Osteocyte (in vitro differentiated cells): ENCODE measurements around the gene PA2G4. TPM values are rescaled to one million over a fixed set of nuclear protein-coding genes. Genes with fewer than 3 reads are reported as not detected.

Experiments
- DNase-seq: peaks from one replicate; pipeline ENCODE4 v3.0.0; 2021; ENCODE audit warnings: mixed read lengths; ENCODE audit not compliant: unreplicated experiment; ENCODE audit errors: extremely low spot score
- H3K27ac Mint-ChIP-seq: one replicate; pipeline ENCODE4 v1.8.0; 2021; ENCODE audit warnings: mild to moderate bottlenecking, mixed read lengths; ENCODE audit not compliant: unreplicated experiment
- H3K27me3 Mint-ChIP-seq: one replicate; pipeline ENCODE4 v1.8.0; 2021; ENCODE audit warnings: mixed read lengths; ENCODE audit not compliant: unreplicated experiment
- H3K36me3 Mint-ChIP-seq: one replicate; pipeline ENCODE4 v1.8.0; 2021; ENCODE audit warnings: mixed read lengths; ENCODE audit not compliant: unreplicated experiment
- H3K4me1 Mint-ChIP-seq: one replicate; pipeline ENCODE4 v1.8.0; 2021; ENCODE audit warnings: mixed read lengths; ENCODE audit not compliant: unreplicated experiment
- H3K4me3 Mint-ChIP-seq: one replicate; pipeline ENCODE4 v1.8.0; 2021; ENCODE audit warnings: mild to moderate bottlenecking, moderate library complexity, mixed read lengths; ENCODE audit not compliant: unreplicated experiment
- H3K9me3 Mint-ChIP-seq: one replicate; pipeline ENCODE4 v1.8.0; 2021; ENCODE audit warnings: mixed read lengths; ENCODE audit not compliant: unreplicated experiment
- total RNA-seq: library from RNA; stranded (reverse); gene quantifications from 2 replicates; pipeline ENCODE4 v1.2.1, GENCODE V29; 2021
- TF ChIP-seq, protein P1 (sequence below): fragments of 200-600 bp; sonication (generic); IDR thresholded peaks from 2 replicates; pipeline ENCODE4 v1.5.0; 2021; ENCODE audit warnings: antibody characterized with exemption, mild to moderate bottlenecking, moderate library complexity

The PA2G4 gene
- total RNA-seq, 1 donor from 2014 or later = 85.9 TPM

DNA sequence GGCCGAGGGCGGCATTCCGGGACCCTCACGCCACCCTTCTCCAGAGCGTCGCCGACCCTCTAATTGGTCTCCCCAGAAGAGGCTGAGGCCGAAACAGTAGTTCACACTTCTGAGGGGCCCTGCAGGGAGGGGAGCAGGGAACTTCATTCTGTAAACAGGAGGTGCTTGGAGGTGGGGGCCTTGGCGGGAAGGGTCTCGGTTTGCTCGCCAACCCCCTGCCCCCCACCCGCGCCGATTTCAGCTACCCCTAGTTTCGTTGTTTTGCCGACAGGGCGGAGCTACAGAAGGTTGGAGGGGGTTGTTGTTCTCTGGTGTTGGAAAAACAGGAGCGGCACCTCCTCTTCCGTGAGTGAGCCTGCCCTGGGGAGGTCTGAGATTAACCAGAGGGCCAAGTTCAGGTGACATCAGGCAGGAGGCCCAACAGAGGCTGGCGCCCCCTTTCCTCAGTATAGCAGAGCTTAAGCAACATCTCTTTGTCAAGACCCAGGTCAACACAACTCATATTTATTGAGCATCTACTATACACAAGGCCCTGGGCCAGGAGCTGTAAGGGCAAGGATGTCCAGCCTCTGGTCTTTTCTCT is 23.7 kb upstream of the PA2G4 start:
- Mint-ChIP-seq H3K36me3 (no peaks in the 10 kb centered on the region), H3K9me3 (no peaks in the 10 kb centered on the region), H3K4me1 (peaks cover 7% of the 10 kb centered on the region), H3K4me3 (peak overlapping the region; percentile 47), H3K27me3 (no peaks in the 10 kb centered on the region), H3K27ac (no peak overlapping the region)
- TF ChIP-seq, protein P1, sequence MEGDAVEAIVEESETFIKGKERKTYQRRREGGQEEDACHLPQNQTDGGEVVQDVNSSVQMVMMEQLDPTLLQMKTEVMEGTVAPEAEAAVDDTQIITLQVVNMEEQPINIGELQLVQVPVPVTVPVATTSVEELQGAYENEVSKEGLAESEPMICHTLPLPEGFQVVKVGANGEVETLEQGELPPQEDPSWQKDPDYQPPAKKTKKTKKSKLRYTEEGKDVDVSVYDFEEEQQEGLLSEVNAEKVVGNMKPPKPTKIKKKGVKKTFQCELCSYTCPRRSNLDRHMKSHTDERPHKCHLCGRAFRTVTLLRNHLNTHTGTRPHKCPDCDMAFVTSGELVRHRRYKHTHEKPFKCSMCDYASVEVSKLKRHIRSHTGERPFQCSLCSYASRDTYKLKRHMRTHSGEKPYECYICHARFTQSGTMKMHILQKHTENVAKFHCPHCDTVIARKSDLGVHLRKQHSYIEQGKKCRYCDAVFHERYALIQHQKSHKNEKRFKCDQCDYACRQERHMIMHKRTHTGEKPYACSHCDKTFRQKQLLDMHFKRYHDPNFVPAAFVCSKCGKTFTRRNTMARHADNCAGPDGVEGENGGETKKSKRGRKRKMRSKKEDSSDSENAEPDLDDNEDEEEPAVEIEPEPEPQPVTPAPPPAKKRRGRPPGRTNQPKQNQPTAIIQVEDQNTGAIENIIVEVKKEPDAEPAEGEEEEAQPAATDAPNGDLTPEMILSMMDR = no peak
- no peak for DNase-seq

DNA sequence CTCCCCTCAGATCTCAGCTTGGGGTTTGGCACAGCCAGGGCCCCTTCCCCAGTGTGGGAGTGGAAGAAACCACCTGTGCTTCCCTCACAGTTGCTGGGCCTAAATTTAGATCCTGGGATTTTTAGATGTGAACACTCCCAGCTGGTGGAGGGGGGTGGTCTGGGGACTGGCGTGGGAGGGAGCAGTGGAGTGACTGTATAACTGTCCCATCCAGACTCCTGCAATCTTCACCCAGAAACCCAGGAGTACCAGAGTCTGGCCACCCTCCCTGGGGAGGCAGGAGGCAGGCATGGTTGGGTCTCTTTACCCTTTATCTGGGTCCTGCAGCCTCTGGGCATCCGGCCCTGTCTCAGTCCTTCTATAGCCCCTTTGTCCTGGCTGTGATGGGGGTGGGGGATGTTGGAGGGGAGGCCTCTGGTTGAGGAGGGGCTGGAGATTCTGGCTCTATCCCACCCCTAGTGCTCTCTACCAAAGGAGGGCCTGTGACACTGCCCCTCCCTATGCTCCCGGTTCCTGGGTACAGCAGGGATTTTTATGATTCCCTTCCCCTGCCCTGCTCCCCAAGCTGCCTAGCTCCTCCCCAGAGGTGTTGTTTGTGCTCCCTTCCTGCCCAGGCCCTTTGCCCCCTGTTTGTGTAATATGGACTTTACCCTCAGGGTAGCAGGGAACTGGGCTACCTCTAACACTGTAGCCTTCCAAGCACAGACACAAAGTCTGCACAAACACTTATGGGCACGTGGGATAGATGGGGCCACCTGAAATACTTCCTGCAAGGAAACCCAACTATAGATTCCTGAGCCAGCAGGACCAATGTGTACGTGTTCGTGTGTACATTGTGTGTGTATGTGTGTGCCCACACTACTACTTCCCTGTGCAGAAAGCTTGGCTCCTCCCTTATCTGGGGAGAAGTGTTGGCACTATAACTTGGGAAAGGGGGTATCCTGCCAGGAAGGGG is 22.7 kb upstream of the PA2G4 start:
- Mint-ChIP-seq H3K9me3 (no peaks in the 10 kb centered on the region), H3K4me1 (peaks cover 7% of the 10 kb centered on the region), H3K4me3 (no peak overlapping the region), H3K36me3 (no peaks in the 10 kb centered on the region), H3K27me3 (no peaks in the 10 kb centered on the region), H3K27ac (no peak overlapping the region)
- DNase-seq = no peak
- TF ChIP-seq, protein P1 = no peak

DNA sequence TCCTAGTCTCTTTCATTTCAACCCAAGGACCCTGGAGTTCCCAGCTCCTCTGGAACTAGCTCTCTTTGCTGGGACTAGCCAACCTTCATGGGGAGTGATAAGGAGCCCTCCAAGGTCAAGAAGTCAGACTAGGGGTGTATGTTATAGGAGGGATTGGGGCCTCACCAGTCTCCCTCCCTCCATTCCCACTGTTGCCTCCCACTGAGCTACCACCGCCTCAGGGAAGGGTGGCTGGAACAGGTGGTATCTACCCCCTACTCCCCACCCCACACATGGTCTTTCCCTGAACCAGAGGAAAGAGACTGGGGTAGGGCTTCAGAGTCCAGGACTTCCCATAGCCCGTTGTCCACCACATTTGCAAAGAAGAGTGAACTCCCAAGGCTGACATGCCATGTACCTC is 22.0 kb upstream of the PA2G4 start:
- Mint-ChIP-seq H3K36me3 (no peaks in the 10 kb centered on the region), H3K4me1 (peaks cover 7% of the 10 kb centered on the region), H3K4me3 (no peak overlapping the region), H3K27ac (no peak overlapping the region), H3K9me3 (no peaks in the 10 kb centered on the region), H3K27me3 (no peaks in the 10 kb centered on the region)
- TF ChIP-seq, protein P1 = no peak
- no peak for DNase-seq

DNA sequence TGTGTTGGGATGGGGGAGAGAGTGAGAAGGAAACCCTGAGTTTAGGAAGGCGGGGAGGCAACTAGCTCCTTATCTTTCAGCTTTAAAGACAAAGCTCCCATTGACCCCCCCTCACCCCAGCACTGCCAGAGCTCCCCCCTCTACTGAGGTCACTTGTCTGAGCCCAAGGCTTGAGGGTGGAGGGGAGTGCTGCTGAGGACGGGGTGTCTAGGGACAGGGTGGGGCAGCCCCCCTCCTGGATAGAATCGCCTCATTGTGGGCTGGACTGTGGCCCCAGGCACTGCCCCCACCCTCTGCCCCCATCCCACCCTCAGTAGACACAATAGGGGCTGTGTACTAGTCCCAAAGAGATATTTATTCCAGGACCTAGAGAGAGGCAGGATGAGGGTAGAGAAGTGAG is 21.4 kb upstream of the PA2G4 start:
- Mint-ChIP-seq H3K4me1 (peaks cover 7% of the 10 kb centered on the region), H3K27ac (no peak overlapping the region), H3K36me3 (no peaks in the 10 kb centered on the region), H3K9me3 (no peaks in the 10 kb centered on the region), H3K27me3 (no peaks in the 10 kb centered on the region), H3K4me3 (no peak overlapping the region)
- TF ChIP-seq, protein P1 = no peak
- DNase-seq = no peak

- Mint-ChIP-seq H3K4me3 (no peak overlapping the region), H3K27me3 (no peaks in the 10 kb centered on the region), H3K4me1 (no peaks in the 10 kb centered on the region), H3K27ac (no peak overlapping the region), H3K9me3 (no peaks in the 10 kb centered on the region), H3K36me3 (no peaks in the 10 kb centered on the region)
- TF ChIP-seq, protein P1 = no peak
- DNase-seq = no peak
These were observed 19.3 kb upstream of the PA2G4 start for GRCh38 chr12:56084958-56085543.
